ENCODE measurements around the gene GJA9.

The GJA9 gene

GRCh38 chr1:38888423-38889333 is 7.3 kb upstream of the GJA9 start:
- DNase-seq (ENCODE audit: low read depth): no peak
- no peak overlapping the region for H3K4me3 ChIP-seq (ENCODE audit: low read depth, low read length)
- TF ChIP-seq CTCF (IDR thresholded peaks at IDR 0.05; ENCODE audit: control insufficient read depth, extremely low read depth, insufficient read depth): no peak

- no peak for TF ChIP-seq CTCF (IDR thresholded peaks at IDR 0.05; ENCODE audit: control insufficient read depth, extremely low read depth, insufficient read depth)
- DNase-seq (ENCODE audit: low read depth): no peak
- no peak overlapping the region for H3K4me3 ChIP-seq (ENCODE audit: low read depth, low read length)
Observed at GRCh38 chr1:38885092-38885491, 3.7 kb upstream of the GJA9 start.

- TF ChIP-seq CTCF (IDR thresholded peaks at IDR 0.05; ENCODE audit: control insufficient read depth, extremely low read depth, insufficient read depth): no peak
Observed at GRCh38 chr1:38875811-38876210, 5.6 kb downstream of the GJA9 start.

GRCh38 chr1:38873027-38873969 is 8.1 kb downstream of the GJA9 start, which contains the start of gene MYCBP:
TSS of gene MYCBP (minus strand) at chr1:38873348. CDS start at chr1:38873305, 43 bp downstream.
- H3K4me3 ChIP-seq (ENCODE audit: low read depth, low read length): peak within 1 kb of the TSS; percentile 89
- no peak; the same call in 1 of the 2 replicates for TF ChIP-seq CTCF (IDR thresholded peaks at IDR 0.05; ENCODE audit: control insufficient read depth, extremely low read depth, insufficient read depth)

More at GRCh38 chr1:38875811-38876210, 5.6 kb downstream of the GJA9 start:
- DNase-seq (ENCODE audit: low read depth): no peak
- no peak overlapping the region for H3K4me3 ChIP-seq (ENCODE audit: low read depth, low read length)

GRCh38 chr1:38872401-38873026 is 8.9 kb downstream of the GJA9 start:
- peak overlapping the region; percentile 89 for H3K4me3 ChIP-seq (ENCODE audit: low read depth, low read length)
- DNase-seq (ENCODE audit: low read depth): no peak
- no peak for TF ChIP-seq CTCF (IDR thresholded peaks at IDR 0.05; ENCODE audit: control insufficient read depth, extremely low read depth, insufficient read depth)

More at GRCh38 chr1:38873027-38873969, 8.1 kb downstream of the GJA9 start, which contains the start of gene MYCBP:
- peak; percentile 89 for DNase-seq (ENCODE audit: low read depth)

GRCh38 chr1:38870996-38871395 is 10.4 kb downstream of the GJA9 start:
- no peak for TF ChIP-seq CTCF (IDR thresholded peaks at IDR 0.05; ENCODE audit: control insufficient read depth, extremely low read depth, insufficient read depth)
- no peak overlapping the region for H3K4me3 ChIP-seq (ENCODE audit: low read depth, low read length)
- DNase-seq (ENCODE audit: low read depth): no peak

Data from LNCaP clone FGC (cell line).